ENCODE measurements around the gene PHACTR3. TPM values are rescaled to one million over a fixed set of nuclear protein-coding genes. Genes with fewer than 3 reads are reported as not detected.
A peak's percentile ranks its signal among the peaks of the same experiment; 100 is the strongest.

PHACTR3 gene
- total RNA-seq, 2 donors from 2014 or later: not detected

GRCh38 chr20:59745201-59745600 lies 140.9 kb downstream of the PHACTR3 start:
- DNase-seq (ENCODE audit: low spot score) (no peak), ATAC-seq (ENCODE audit: insufficient number of reproducible peaks, low FRiP score, low read depth) (no peak)
- peaks cover 2 to 21% of the 10 kb centered on the region in 2 donors for H3K4me1 ChIP-seq (ENCODE audit: control insufficient read depth in 1 of 2, low read depth in 2 of 2)
- no peaks in the 10 kb centered on the region for H3K36me3 ChIP-seq
- H3K9me3 ChIP-seq: no peaks in the 10 kb centered on the region
- TF ChIP-seq CTCF (IDR thresholded peaks at IDR 0.05): no peak
- H3K27me3 ChIP-seq (replicated peaks; ENCODE audit: insufficient read depth): no peaks in the 10 kb centered on the region
- H3K27ac ChIP-seq: no peak overlapping the region
- no peak overlapping the region for H3K4me3 ChIP-seq

- no peaks in the 10 kb centered on the region for H3K9me3 ChIP-seq
- H3K27ac ChIP-seq: no peak overlapping the region
- no peak for ATAC-seq (ENCODE audit: insufficient number of reproducible peaks, low FRiP score, low read depth)
- no peaks in the 10 kb centered on the region for H3K27me3 ChIP-seq (replicated peaks; ENCODE audit: insufficient read depth)
- TF ChIP-seq CTCF (IDR thresholded peaks at IDR 0.05): no peak
- no peak overlapping the region for H3K4me3 ChIP-seq
- no peak for DNase-seq (ENCODE audit: low spot score)
- H3K36me3 ChIP-seq: no peaks in the 10 kb centered on the region
- H3K4me1 ChIP-seq (ENCODE audit: control insufficient read depth in 1 of 2, low read depth in 2 of 2): peaks cover 2 to 21% of the 10 kb centered on the region in 2 donors
Measured at GRCh38 chr20:59745716-59746115, 141.4 kb downstream of the PHACTR3 start.

GRCh38 chr20:59746155-59746554 lies 141.8 kb downstream of the PHACTR3 start:
- DNase-seq (ENCODE audit: low spot score) (no peak), ATAC-seq (ENCODE audit: insufficient number of reproducible peaks, low FRiP score, low read depth) (no peak)
- no peak overlapping the region for H3K4me3 ChIP-seq
- no peak overlapping the region for H3K27ac ChIP-seq
- H3K27me3 ChIP-seq (replicated peaks; ENCODE audit: insufficient read depth): no peaks in the 10 kb centered on the region
- H3K36me3 ChIP-seq: no peaks in the 10 kb centered on the region
- H3K9me3 ChIP-seq: no peaks in the 10 kb centered on the region
- no peak for TF ChIP-seq CTCF (IDR thresholded peaks at IDR 0.05)
- H3K4me1 ChIP-seq (ENCODE audit: control insufficient read depth in 1 of 2, low read depth in 2 of 2): peaks cover 2 to 21% of the 10 kb centered on the region in 2 donors

GRCh38 chr20:59747671-59748515 lies 143.6 kb downstream of the PHACTR3 start:
- Histone ChIP-seq H3K4me3 (no peak overlapping the region), H3K36me3 (no peaks in the 10 kb centered on the region), H3K4me1 (ENCODE audit: control insufficient read depth in 1 of 2, low read depth in 2 of 2) (peaks cover 6 to 33% of the 10 kb centered on the region in 2 donors), H3K9me3 (no peaks in the 10 kb centered on the region), H3K27me3 (replicated peaks; ENCODE audit: insufficient read depth) (no peaks in the 10 kb centered on the region), H3K27ac (peak overlapping the region in 1 of 2 donors; percentile 17)
- no peak for TF ChIP-seq CTCF (IDR thresholded peaks at IDR 0.05)
- no peak for ATAC-seq (ENCODE audit: insufficient number of reproducible peaks, low FRiP score, low read depth)
- DNase-seq (ENCODE audit: low spot score): no peak

- Histone ChIP-seq H3K4me3 (peak overlapping the region; percentile 11), H3K27ac (peak overlapping the region in 1 of 2 donors; percentile 17)
- DNase-seq (ENCODE audit: low spot score): no peak
Measured at GRCh38 chr20:59748619-59749191, 144.4 kb downstream of the PHACTR3 start.

More at GRCh38 chr20:59748619-59749191, 144.4 kb downstream of the PHACTR3 start:
- no peak for ATAC-seq (ENCODE audit: insufficient number of reproducible peaks, low FRiP score, low read depth)
- no peaks in the 10 kb centered on the region for H3K36me3 ChIP-seq
- no peaks in the 10 kb centered on the region for H3K9me3 ChIP-seq
- no peak for TF ChIP-seq CTCF (IDR thresholded peaks at IDR 0.05)
- H3K4me1 ChIP-seq (ENCODE audit: control insufficient read depth in 1 of 2, low read depth in 2 of 2): peaks cover 9 to 40% of the 10 kb centered on the region in 2 donors
- H3K27me3 ChIP-seq (replicated peaks; ENCODE audit: insufficient read depth): no peaks in the 10 kb centered on the region
